GM18870 (cell line): ENCODE measurements around the gene NRN1.
A peak's percentile ranks its signal among the peaks of the same experiment; 100 is the strongest.
"Not testable (repeated sequence)": the region's sequence is repeated elsewhere in the genome, so short reads cannot be mapped to it uniquely, and the experiment has no call there.

Source experiments
- ATAC-seq: cut with Tn5 transposase; IDR thresholded peaks from one replicate; pipeline ENCODE4 v1.9.1; 2021; ENCODE audit warnings: moderate library complexity; ENCODE audit not compliant: unreplicated experiment

The NRN1 gene

DNA sequence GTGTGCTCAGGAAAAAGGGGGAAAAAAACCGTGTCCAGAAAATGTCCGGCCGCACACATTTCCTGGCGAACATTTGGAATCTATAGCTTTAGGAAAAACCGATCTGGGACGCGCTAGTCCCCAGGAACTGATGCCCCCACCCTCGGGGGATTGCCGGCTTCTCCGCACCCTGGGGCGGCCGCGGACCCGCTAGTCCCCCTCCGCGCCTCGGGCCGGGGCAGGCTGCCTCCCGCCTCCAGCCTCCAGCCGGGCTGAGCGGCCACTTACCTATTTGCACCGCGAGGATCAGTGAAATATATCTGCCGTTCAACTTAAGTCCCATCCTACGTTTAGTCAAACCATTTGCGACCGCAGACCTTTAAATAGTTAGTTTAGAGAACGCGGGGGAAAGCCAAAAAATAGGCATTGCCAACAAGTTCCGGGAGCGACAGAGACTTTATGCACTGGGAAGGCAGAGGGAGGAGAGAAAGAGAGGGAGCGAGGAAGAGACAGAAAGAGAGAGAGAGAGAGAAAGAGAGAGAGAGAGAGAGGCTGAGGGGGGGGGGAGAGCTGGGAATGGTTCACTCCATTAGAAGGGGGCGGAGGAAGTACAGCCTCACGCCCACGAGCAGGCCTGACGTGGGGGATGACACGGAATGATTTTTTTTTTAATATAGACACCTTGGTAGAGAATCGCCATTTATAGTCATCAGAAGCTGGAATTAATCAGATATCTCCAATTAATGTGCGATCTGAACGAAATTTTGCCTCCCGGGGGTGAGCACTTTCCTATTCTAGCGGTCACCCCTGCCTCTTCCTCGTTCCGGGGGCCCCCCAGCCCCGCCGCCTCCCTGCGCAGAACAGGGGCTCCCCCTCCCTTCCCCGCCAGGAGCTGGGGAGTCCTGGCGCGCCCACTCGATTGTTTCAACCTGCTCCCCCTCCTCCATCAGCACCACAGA, at the start of gene NRN1:
Gene NRN1 (minus strand): TSS at position 498 of the 938 bp plus-strand sequence. CDS start 176 bp downstream, at position 322.
- ATAC-seq = no peak

- no peak for ATAC-seq
These were observed 45.5 kb upstream of the NRN1 start for GRCh38 chr6:6052216-6052615.

DNA sequence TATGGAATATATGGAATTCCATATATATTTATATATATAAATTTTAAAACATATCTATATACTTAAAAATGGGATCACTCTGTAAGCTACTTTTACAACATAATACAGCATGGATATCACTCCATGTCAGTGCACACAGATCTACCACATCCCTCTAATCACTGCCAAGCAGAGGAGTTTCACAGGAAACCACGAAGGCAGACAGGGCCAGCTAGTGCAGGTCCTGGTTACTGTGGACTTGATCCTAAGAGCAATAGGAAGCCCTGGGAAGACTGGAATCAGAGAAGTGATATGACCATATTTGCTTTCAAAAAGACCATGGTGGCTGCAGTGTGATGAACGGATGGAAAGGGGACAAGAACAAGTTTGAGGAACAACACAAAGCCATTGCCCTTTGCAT, 40.0 kb upstream of the NRN1 start:
- no peak for ATAC-seq

DNA sequence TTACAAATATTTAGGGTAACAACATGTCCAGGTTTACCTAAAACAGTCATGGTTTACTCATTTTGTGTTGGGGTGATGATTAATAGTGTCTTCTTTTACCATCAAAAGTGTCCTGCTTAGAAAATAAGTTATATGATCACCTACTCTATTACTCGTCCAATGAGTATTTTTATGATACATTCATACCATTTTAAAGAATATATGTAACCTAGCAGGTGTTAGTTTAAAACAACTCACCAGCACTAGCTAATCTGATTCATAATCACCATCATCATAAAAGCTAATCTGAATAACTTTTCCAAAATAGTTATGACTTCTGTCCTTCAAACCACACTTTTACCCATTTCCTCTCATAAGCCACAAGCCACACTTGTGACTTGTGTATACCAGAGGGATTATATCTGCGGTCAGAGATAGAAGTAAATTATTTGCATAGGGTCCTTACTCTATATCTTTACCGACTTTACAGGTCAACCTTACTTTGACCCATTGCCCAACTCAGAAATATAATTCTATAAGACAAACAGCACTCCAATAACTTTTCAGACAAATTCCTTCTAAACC, 33.3 kb upstream of the NRN1 start:
- ATAC-seq = no peak

- ATAC-seq = no peak
These were observed 30.5 kb upstream of the NRN1 start for GRCh38 chr6:6037179-6037578.

DNA sequence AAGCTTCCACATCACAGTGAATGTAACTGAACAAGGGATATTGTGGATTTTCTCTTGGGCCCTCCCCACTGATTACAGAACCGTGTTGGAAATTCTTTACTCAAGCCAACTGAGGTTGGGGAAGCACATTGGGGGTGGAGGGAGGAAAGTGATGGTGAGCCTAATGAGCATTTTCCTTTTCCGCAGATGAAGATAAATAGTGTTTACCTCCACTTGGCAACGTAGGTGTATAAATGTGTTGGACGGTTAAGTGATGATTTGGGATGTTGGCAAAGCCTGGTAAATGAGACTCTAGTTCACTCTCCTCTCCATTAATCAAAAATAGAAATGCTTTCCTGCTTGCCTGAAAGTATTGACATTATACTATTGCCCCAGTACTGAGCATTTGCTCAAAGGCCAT, 27.1 kb upstream of the NRN1 start:
- ATAC-seq = no peak

GRCh38 chr6:6026513-6027205, 19.9 kb upstream of the NRN1 start:
- ATAC-seq = no peak

DNA sequence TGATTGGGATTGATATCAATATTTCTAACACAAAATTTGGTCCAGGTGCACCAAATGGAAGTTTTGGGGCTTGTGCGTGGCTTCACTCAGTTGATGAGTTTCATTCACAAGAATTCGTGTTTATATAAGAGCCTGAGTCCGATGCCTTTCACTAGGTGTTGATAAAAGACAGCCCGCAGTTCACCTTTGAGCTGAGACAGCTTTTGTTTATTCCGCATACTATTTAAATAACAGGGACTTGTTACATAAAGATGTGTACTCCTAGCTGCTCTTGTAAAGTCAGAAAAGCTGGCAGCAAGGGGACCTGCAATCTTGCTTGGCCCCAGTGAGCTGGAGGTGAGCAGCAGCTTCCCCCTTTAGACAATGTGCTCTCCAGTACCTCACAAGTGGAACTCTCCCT, 19.0 kb upstream of the NRN1 start:
- no peak for ATAC-seq

DNA sequence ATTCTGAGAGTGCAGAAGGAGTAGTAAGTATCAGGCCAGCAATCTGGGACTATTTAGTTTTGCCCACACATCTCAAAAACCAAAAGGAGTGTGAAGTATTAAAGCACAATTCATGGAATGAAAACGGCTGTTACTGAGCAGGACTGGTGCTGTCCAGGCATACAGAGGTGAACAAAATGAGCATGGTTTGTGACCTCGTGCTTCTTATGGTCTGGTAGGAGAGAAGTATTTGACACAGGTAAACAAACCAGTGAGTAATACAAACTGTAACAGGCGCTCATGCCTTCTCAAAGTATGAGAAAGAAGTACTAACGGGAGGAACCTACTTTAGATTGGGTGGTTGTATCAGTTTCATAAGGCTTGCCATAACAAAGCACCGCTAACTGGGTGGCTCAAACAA, 17.5 kb upstream of the NRN1 start:
- no peak for ATAC-seq

GRCh38 chr6:6022841-6023240, 16.1 kb upstream of the NRN1 start:
- ATAC-seq = not testable (repeated sequence)

- ATAC-seq = peak; percentile 46
These were observed 2.1 kb upstream of the NRN1 start for GRCh38 chr6:6008648-6009421.

- ATAC-seq = no peak
These were observed 1.4 kb upstream of the NRN1 start for GRCh38 chr6:6008089-6008647.

DNA sequence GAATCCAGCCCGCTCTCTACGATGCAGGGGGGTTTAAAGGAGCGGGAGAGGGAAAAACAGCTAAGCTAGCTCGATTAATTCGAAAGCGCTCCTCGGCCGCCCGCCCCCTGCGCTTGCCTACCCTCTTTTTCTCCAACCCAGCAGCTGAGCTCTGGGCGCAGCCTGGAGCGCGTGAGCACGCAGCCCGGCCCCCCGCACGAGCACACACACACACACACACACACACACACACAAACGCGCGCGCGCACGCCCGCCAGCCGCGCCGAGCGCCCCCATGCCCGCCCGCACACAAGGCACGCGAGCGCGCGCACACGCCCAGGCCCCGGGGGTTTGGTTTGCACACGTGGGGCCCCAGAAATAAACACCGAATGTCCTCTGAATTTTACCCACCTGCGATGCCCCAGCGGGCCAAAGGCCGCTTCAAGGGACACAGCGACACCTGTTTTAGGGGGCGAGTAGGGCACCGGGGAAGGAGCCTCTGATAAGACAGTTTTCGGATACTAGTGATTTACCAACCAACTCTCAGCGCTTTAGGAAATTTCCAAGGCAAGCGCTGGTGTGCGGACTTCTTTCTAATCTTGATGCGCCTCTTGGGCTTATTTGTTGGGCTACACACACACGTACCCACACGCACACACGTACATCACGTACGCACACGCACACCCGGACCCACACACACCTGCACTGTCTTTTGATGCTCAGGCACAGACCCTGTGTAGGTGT, 802 bp upstream of the NRN1 start:
- ATAC-seq = no peak

DNA sequence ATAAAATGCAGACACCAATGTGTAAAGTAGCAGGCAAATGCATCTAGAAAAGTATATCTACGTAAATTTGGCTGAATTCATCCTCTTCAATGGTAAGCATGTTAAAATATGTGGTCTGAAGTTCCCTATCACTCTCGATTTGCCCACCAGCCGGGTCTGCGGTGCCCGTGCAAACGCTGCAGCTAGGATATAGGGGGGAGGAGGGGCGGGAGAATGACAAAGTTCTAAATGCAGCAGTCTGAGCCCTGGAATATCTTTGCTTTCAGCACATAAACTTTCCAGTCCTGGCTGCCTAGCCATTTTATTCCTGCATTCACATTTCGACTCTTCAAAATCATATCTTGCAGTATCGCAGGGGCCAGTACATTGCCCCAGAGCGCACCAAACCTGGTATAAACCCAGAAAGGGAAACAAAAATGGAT, 708 bp downstream of the NRN1 start:
- no peak for ATAC-seq

DNA sequence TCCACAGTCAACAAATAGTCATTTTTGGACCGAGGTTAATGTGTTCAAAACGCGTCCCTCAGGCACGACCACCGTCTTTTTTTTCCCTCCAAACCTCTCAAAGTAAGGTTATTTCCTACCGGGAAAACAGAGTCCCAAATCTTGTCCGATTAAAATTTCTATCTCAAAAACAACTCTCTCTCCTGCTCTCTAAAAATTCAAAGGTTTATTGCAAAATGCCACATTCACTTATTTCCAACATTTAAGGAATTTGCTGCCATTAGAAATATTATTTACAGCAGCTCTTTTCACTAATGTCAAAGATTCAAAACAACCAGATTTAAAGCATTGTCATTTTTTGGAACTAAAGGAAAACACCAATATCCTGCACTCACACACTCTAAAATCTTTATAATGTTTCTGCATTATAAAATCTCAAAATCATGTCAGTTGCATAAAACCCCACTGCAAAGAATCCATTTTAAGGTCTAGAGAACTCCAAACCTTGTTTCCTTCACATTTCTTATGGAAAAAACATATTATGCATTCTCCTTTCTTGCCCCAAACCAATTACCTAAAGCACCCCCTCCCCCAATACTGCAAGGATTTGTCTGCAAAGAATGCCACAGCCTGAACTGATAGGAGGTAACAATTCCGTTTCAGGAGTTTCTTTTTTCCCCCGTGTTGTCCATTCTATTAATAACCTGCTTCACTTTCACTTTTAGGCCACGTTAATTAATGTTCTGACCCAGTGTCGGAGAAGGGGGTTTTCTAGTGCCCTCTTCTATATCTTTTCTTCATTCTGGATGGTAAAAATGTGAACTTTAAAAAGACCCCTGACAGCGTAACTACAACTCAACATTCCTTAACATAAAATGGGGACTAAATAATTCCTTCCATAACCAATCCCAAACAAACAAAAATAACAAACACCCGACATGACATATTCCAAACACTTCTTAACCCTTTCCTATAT, 1.4 kb downstream of the NRN1 start:
- no peak for ATAC-seq

- no peak for ATAC-seq
These were observed 2.2 kb downstream of the NRN1 start for GRCh38 chr6:6004390-6004995.

DNA sequence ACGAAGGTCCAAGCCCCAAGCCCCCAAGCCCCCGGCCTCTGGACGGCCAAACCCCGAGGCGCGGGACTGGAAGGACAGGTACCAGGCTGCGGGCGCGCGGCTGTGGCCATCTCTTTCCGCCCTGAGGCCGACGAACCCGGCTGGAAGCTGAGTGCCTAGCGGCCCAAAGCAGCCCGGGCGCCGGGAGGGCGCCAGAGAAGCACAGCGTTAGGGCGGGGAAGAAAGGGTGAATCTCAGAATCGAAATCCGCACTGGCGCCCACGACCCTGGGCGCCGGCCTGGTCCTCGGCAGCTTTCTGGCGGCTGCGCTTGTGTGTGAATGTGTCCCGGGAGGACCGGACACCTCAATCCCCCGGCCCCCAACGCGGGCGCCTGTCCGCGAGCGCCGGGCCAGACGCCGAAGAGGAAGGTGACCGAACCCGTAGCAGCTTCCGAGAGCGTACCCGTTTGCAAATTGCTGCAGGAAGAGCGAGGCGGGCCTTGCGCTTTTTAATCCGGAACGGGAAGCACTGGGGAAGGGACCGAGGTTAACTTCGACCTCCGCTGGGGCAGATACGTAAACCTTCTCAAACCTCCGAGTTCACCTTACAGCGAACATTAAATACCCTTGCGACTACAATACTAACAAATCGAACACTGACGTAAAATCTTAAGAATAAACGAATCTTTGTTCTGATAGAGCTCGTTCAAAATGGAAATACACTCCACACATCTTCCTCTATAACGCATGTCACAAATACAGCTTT, 2.9 kb downstream of the NRN1 start:
- no peak for ATAC-seq
